ENCODE data around the gene RBPJL.
A peak's percentile ranks its signal among the peaks of the same experiment; 100 is the strongest.

DNA sequence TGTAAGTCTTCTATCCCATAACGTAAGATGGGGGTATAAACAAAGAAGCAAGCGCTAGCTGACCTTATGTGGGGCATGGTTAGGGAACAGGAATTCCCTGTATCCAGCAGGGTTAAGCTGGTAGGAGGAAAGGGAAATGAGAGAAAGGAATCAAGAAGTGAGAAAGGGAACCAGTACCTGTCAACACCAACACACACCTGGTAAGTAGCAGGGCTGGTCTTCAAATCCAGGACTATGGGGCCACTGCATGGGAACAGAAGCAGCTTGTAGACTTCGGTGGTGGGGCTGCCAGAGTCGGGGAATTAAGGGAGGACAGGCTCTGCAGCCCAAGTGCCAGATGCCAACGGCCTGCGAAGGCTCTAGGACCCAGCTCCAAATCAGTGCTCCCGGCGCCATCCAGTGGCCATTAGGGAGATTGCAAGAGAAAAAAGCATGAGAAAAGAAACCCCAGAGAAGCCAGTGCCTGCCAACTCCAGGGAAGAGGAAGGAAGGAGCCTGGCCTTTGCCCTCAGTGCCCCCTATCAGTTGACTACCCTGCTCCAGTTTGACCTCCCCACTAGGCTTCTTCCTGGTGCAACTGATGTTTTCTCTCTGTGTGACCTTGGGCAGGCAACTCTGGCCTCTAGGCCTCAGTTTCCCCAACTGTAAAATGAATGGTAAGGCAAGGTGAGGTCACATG lies 15.8 kb upstream of the RBPJL start:
- TF ChIP-seq CTCF (conservative IDR thresholded peaks at IDR 0.05; ENCODE audit: low read depth, low read length) (peak; percentile 95), EZH2phosphoT487 (IDR thresholded peaks at IDR 0.05; ENCODE audit: borderline replicate concordance, low read length) (no peak), EZH2 (IDR thresholded peaks at IDR 0.05; ENCODE audit: low read length, unreplicated experiment) (no peak)
